Left lung (tissue), 10 donors: Measurements from ENCODE around the gene ERICH6B. TPM values are rescaled to one million over a fixed set of nuclear protein-coding genes. Genes with fewer than 3 reads are reported as not detected.
"Not testable (repeated sequence)": the region's sequence is repeated elsewhere in the genome, so short reads cannot be mapped to it uniquely, and the experiment has no call there.

Source experiments
- ATAC-seq: fragments of 200-7000 bp; cut with Tn5 transposase; one replicate; pipeline ENCODE4 v1.9.1; 2020; ENCODE audit warnings: moderate library complexity
- DNase-seq, 4 donors: peaks; one replicate each; pipeline ENCODE4 v3.0.0-alpha.2; 2013 to 2020
- H3K27ac ChIP-seq, 2 donors: fragments of 200-600 bp; sonication (generic) in 1 of 2; one replicate each; pipeline versions ENCODE4 v1.5.0 to v1.8.0; 2020 to 2021
- H3K27me3 ChIP-seq, 2 donors: fragments of 200-600 bp; sonication (generic) in 1 of 2; one replicate each; pipeline versions ENCODE4 v1.5.0 to v1.8.0; 2020 to 2021
- H3K36me3 ChIP-seq, 2 donors: fragments of 200-600 bp; sonication (generic) in 1 of 2; one replicate each; pipeline versions ENCODE4 v1.5.0 to v1.8.0; 2020 to 2021
- H3K4me1 ChIP-seq, 2 donors: fragments of 200-600 bp; one replicate each; pipeline ENCODE4 v1.8.0; 2021
- H3K4me3 ChIP-seq, 2 donors: fragments of 200-600 bp; sonication (generic) in 1 of 2; one replicate each; pipeline versions ENCODE4 v1.5.0 to v1.8.0; 2020 to 2021; ENCODE audit warnings: mild to moderate bottlenecking in 1 of 2
- H3K9me3 ChIP-seq, 2 donors: fragments of 200-600 bp; sonication (generic) in 1 of 2; one replicate each; pipeline versions ENCODE4 v1.5.0 to v1.8.0; 2020 to 2021
- CTCF ChIP-seq, 2 donors: fragments of 200-600 bp; sonication (generic) in 1 of 2; IDR thresholded peaks; one replicate each; pipeline versions ENCODE4 v1.5.0 to v1.8.0; 2021; ENCODE audit warnings: antibody characterized with exemption in 2 of 2
- intact Hi-C, 2 donors: fragments of 100-400 bp; cut with DNase I; formaldehyde crosslinking; loops; one replicate each; pipeline versions ENCODE4 v1.11.2 to v1.14.2; 2022
- polyA plus RNA-seq, 6 donors: library from polyadenylated mRNA; unstranded; fragments of 120-200 nt; gene quantifications; one replicate each; pipeline ENCODE4 v1.2.1, GENCODE V29; 2013; ENCODE audit not compliant: insufficient read length in 6 of 6
- total RNA-seq, 2 donors: library from RNA; stranded (reverse); fragmentation: NEBNext Ultra II Directional; extraction: Animal tissue kit (Norgen Biotek cat#: 25700); gene quantifications; one replicate each; pipeline ENCODE4 v1.2.1, GENCODE V29; 2021
- donor health status: DM: no; HTN: yes; CAD: no.
- donor health status: DM: no; HTN: no; CAD: no.

ERICH6B gene
- total and polyA plus RNA-seq, 8 donors: 1.5 to 4.1 (median 3.1) TPM; not detected in 2

GRCh38 chr13:45654633-45655349 lies 39.3 kb upstream of the ERICH6B start:
- ATAC-seq (no peak), DNase-seq (no peak)
- Histone ChIP-seq H3K36me3 (no peaks in the 10 kb centered on the region), H3K4me1 (no peaks in the 10 kb centered on the region), H3K27me3 (no peaks in the 10 kb centered on the region), H3K9me3 (no peaks in the 10 kb centered on the region), H3K27ac (no peak overlapping the region), H3K4me3 (no peak overlapping the region)
- TF ChIP-seq CTCF (IDR thresholded peaks at IDR 0.05): no peak
- intact Hi-C loops: no loop called here

GRCh38 chr13:45645263-45645662 lies 29.7 kb upstream of the ERICH6B start:
- DNase-seq, H3K4me3 ChIP-seq, H3K36me3 ChIP-seq, H3K27me3 ChIP-seq, H3K27ac ChIP-seq, ATAC-seq, intact Hi-C loops, H3K4me1 ChIP-seq: not testable (repeated sequence)
- peaks cover 0 to 20% of the 10 kb centered on the region in 2 donors for H3K9me3 ChIP-seq

GRCh38 chr13:45642159-45642558 lies 26.6 kb upstream of the ERICH6B start:
- H3K9me3 ChIP-seq: peaks cover 0 to 20% of the 10 kb centered on the region in 2 donors
- intact Hi-C loops, DNase-seq, H3K4me1 ChIP-seq, H3K27me3 ChIP-seq, H3K27ac ChIP-seq, ATAC-seq, H3K4me3 ChIP-seq, H3K36me3 ChIP-seq: not testable (repeated sequence)

- H3K9me3 ChIP-seq, DNase-seq, H3K36me3 ChIP-seq, intact Hi-C loops, H3K27me3 ChIP-seq, H3K4me3 ChIP-seq, H3K27ac ChIP-seq, H3K4me1 ChIP-seq, ATAC-seq: not testable (repeated sequence)
Observed at GRCh38 chr13:45635291-45635690, 19.8 kb upstream of the ERICH6B start.

GRCh38 chr13:45630791-45631190 lies 15.3 kb upstream of the ERICH6B start:
- intact Hi-C loops: no loop called here

GRCh38 chr13:45629940-45630339 lies 14.4 kb upstream of the ERICH6B start:
- Histone ChIP-seq H3K36me3 (no peaks in the 10 kb centered on the region), H3K27me3 (no peaks in the 10 kb centered on the region), H3K4me1 (no peaks in the 10 kb centered on the region), H3K9me3 (no peaks in the 10 kb centered on the region), H3K4me3 (no peak overlapping the region), H3K27ac (no peak overlapping the region)
- intact Hi-C loops: no loop called here
- ATAC-seq (no peak), DNase-seq (no peak)
- TF ChIP-seq CTCF (IDR thresholded peaks at IDR 0.05): no peak

More at GRCh38 chr13:45630791-45631190, 15.3 kb upstream of the ERICH6B start:
- H3K4me3 ChIP-seq: no peak overlapping the region
- DNase-seq (no peak), ATAC-seq (no peak)
- no peaks in the 10 kb centered on the region for H3K4me1 ChIP-seq
- H3K9me3 ChIP-seq: no peaks in the 10 kb centered on the region
- H3K36me3 ChIP-seq: no peaks in the 10 kb centered on the region
- no peak for TF ChIP-seq CTCF (IDR thresholded peaks at IDR 0.05)
- no peak overlapping the region for H3K27ac ChIP-seq
- H3K27me3 ChIP-seq: no peaks in the 10 kb centered on the region

- ATAC-seq (no peak), DNase-seq (no peak)
- H3K4me1 ChIP-seq: no peaks in the 10 kb centered on the region
- TF ChIP-seq CTCF (IDR thresholded peaks at IDR 0.05): no peak
- H3K36me3 ChIP-seq: no peaks in the 10 kb centered on the region
- peaks cover 2 to 4% of the 10 kb centered on the region in 2 donors for H3K27me3 ChIP-seq
- no peak overlapping the region for H3K27ac ChIP-seq
- H3K9me3 ChIP-seq: no peaks in the 10 kb centered on the region
- H3K4me3 ChIP-seq: no peak overlapping the region
- intact Hi-C loops: no loop called here
Observed at GRCh38 chr13:45628094-45628493, 12.6 kb upstream of the ERICH6B start.
